Psoas muscle (tissue), 8 donors: Measurements from ENCODE around the gene FAM3A. TPM values are rescaled to one million over a fixed set of nuclear protein-coding genes. Genes with fewer than 3 reads are reported as not detected.

Experiments used
- ATAC-seq, 4 donors: fragments of 200-7000 bp; cut with Tn5 transposase; one replicate each; pipeline ENCODE4 v1.9.1; 2020; ENCODE audit warnings: moderate library complexity in 3 of 4, mild to moderate bottlenecking in 2 of 4
- DNase-seq, 2 donors: peaks; one replicate each; pipeline ENCODE4 v3.0.0-alpha.2; 2020
- H3K27ac ChIP-seq: fragments of 200-600 bp; one replicate; pipeline ENCODE4 v1.8.0; 2022
- H3K27me3 ChIP-seq, 3 donors: fragments of 200-600 bp in 1 of 3; one replicate each; pipeline versions ENCODE4 v1.6.1 to v1.8.0; 2013 to 2022; ENCODE audit warnings: low read length in 2 of 3, mild to moderate bottlenecking in 2 of 3, moderate library complexity in 1 of 3; ENCODE audit not compliant: insufficient read depth in 3 of 3
- H3K36me3 ChIP-seq, 2 donors: fragments of 200-600 bp in 1 of 2; one replicate each; pipeline versions ENCODE4 v1.6.1 to v1.8.0; 2013 to 2022; ENCODE audit warnings: low read depth in 1 of 2, mild to moderate bottlenecking in 1 of 2, moderate library complexity in 1 of 2; ENCODE audit not compliant: insufficient read depth in 1 of 2
- H3K4me1 ChIP-seq: fragments of 200-600 bp; one replicate; pipeline ENCODE4 v1.8.0; 2022
- H3K4me3 ChIP-seq: fragments of 200-600 bp; one replicate; pipeline ENCODE4 v1.8.0; 2022; ENCODE audit warnings: mild to moderate bottlenecking
- H3K9me3 ChIP-seq: fragments of 200-600 bp; one replicate; pipeline ENCODE4 v1.8.0; 2022
- CTCF ChIP-seq: fragments of 200-600 bp; IDR thresholded peaks from one replicate; pipeline ENCODE4 v1.8.0; 2022; ENCODE audit warnings: antibody characterized with exemption
- WGBS, 3 donors: extraction: QIAGEN DNeasy Blood & Tissue Kit; methylation state at CpG; one replicate each; pipeline versions ENCODE4 v1.1.6 to v1.1.7; 2013; 5-methylcytosine and 5-hydroxymethylcytosine counted together
- intact Hi-C, 2 donors: fragments of 100-400 bp; cut with DNase I; formaldehyde crosslinking; loops; one replicate each; pipeline versions ENCODE4 v1.11.0 to v1.14.2; 2022
- polyA plus RNA-seq, 3 donors: library from polyadenylated mRNA; stranded (reverse); fragments of 200-250 nt; gene quantifications; one replicate each; pipeline ENCODE4 v1.2.3, GENCODE V29; 2013
- total RNA-seq, 4 donors: library from RNA; stranded (reverse); fragmentation: NEBNext Ultra II Directional in 2 of 4; extraction: Animal tissue kit (Norgen Biotek cat#: 25700) in 2 of 4; gene quantifications; one replicate each; pipeline versions ENCODE4 v1.2.1 to v1.2.4, GENCODE V29; 2021 to 2023
- donor health status: healthy with polysubstance abuse.
- donor health status: DM: no; HTN: no; CAD: no; lungs with moderate emphysema.
- donor health status: Bipolar disorder and iron deficiency.
- donor health status: healthy.
- donor health status: DM: yes; HTN: yes; CAD: no.
- donor health status: DM: no; HTN: no; CAD: no.
- donor health status: DM: no; HTN: no; CAD: no.
- donor health status: DM: yes; HTN: yes; CAD: no.

Gene FAM3A
- total and polyA plus RNA-seq, 7 donors = 29.7 to 40.4 (median 34.8) TPM

- WGBS, 3 donors = 57 to 91% (median 63%) methylated on average over 11 to 24 of the region's 24 CpGs
- ATAC-seq = no peak
- Histone ChIP-seq H3K36me3 (no peaks in the 10 kb centered on the region), H3K4me1 (no peaks in the 10 kb centered on the region), H3K4me3 (peak overlapping the region; percentile 64), H3K9me3 (no peaks in the 10 kb centered on the region), H3K27ac (peak overlapping the region; percentile 90), H3K27me3 (no peaks in the 10 kb centered on the region)
- peak in 1 of 2 donors; percentile 51 for DNase-seq
- intact Hi-C loops = no loop called here
- no peak for TF ChIP-seq CTCF
Observed at GRCh38 chrX:154477891-154478477, 38.0 kb downstream of the FAM3A start.

- H3K4me3 ChIP-seq = no peak overlapping the region
- ATAC-seq (no peak), DNase-seq (peak in 1 of 2 donors; percentile 24)
- H3K4me1 ChIP-seq = no peaks in the 10 kb centered on the region
- no peaks in the 10 kb centered on the region for H3K36me3 ChIP-seq
- 71 to 75% (median 74%) methylated on average over 8 of the region's 8 CpGs for WGBS, 3 donors
- H3K27me3 ChIP-seq = no peaks in the 10 kb centered on the region
- intact Hi-C loops = no loop called here
- H3K27ac ChIP-seq = no peak overlapping the region
- TF ChIP-seq CTCF = no peak
- no peaks in the 10 kb centered on the region for H3K9me3 ChIP-seq
Observed at GRCh38 chrX:154476821-154477220, 39.2 kb downstream of the FAM3A start.

GRCh38 chrX:154473683-154474082, 42.3 kb downstream of the FAM3A start:
- no peak for TF ChIP-seq CTCF
- peaks cover 0 to 26% of the 10 kb centered on the region in 2 donors for H3K36me3 ChIP-seq
- 59 to 86% (median 74%) methylated on average over 7 of the region's 7 CpGs for WGBS, 3 donors
- no peak for DNase-seq
- no peaks in the 10 kb centered on the region for H3K4me1 ChIP-seq
- intact Hi-C loops = no loop called here
- H3K27me3 ChIP-seq = no peaks in the 10 kb centered on the region
- ATAC-seq = no peak
- H3K4me3 ChIP-seq = no peak overlapping the region
- H3K27ac ChIP-seq = no peak overlapping the region
- H3K9me3 ChIP-seq = no peaks in the 10 kb centered on the region

GRCh38 chrX:154472685-154473632, 43.1 kb downstream of the FAM3A start:
- Histone ChIP-seq H3K27ac (no peak overlapping the region), H3K4me1 (no peaks in the 10 kb centered on the region), H3K27me3 (no peaks in the 10 kb centered on the region), H3K4me3 (no peak overlapping the region), H3K9me3 (no peaks in the 10 kb centered on the region), H3K36me3 (peaks cover 0 to 30% of the 10 kb centered on the region in 2 donors)
- intact Hi-C loops = no loop called here
- 76 to 83% (median 77%) methylated on average over 20 to 28 of the region's 28 CpGs for WGBS, 3 donors
- no peak for TF ChIP-seq CTCF
- ATAC-seq (no peak), DNase-seq (peak in 1 of 2 donors; percentile 38)
